SHP77 treated with DMSO at 0.1 percent for 48 hours (cell line): ENCODE measurements around the gene METTL6.
"Not testable (repeated sequence)": the region's sequence is repeated elsewhere in the genome, so short reads cannot be mapped to it uniquely, and the experiment has no call there.

Experiments
- DNase-seq: peaks from one replicate; lab custom pipeline; 2025; lab: John Stamatoyannopoulos, UW

METTL6 gene

DNA sequence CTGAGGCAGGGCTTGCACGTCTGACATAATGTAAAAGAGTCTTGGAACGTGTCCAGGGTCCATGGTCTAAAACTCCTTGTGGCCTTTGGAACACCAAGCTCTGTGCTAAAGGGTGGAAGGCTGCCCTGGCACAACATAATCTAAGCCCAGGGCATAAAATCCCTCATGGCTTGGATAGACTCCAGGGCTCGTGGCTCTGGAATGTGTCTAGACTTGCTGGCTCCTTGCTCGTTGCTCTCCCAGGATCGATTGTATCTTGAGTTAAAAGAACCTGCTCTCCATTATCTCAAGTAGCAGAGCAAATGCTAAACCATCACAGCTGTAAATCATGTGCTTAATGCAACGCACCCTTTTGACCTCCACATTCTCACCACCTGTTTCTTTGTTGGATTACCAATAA is 63.3 kb downstream of the METTL6 start:
- DNase-seq = not testable (repeated sequence)

DNA sequence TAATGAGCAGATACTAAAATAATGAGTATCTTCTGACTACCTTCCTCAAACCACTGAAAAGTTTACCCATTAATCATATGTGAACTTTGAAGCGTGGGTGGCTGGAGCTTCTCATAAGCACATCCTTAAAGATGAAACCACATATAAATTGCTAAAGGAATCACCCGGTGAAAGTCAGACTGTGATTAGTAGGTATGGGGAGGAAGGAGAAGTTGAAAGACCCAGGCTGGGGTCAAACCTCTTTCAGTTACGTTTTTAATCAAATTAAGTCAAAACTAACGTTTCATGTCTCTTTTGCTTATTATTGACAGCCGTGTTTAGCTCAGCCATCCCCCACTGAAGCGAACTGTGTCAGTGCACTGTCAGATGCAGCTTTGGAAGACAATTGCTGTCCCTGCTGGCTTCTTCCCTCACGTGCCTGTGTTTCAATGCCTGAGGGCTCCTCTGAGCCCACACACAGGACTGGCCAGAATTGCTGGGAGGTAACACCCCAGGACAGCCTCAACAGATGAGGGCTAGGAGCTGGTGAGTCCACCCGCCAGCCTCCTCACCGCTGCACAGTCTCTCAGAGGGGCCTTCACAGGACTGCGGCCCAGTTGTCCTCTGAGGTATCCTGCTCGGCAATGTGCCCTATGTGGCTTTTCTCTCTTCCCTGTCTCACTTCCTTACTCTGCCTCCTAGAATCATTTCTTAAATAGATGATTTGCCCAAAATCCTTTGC is 65.7 kb downstream of the METTL6 start:
- DNase-seq = no peak

DNA sequence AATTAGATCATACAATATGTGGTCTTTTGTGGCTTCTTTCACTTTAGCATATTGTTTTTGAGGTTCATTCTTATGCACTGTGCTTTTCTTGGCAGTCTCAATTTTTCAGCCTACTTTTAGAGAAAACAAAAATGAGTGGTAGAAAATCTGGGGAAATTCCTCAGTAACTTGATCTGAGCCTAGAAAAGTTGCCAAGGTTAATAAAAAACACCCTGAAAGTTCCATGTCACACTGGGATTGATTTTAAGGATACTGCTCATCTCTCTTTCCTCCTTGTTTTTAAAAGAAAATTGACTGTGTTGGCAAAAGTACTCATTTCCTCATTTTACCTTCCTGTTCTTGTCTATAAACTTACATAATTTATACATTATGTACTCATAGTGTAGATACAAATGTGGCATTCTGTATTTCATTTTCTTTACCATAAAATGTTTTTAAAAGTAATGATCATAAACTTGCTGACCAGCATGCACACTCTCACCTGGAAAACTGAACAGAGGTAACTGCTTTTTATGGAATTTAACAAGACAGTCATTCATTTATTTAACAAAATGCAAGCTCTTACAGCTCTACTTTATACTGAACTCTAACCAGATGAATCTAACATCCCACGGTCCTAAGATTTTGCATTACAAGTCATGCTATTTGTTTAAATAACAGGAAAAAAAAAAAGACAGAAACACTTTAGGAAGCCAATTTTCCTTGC is 66.4 kb downstream of the METTL6 start:
- DNase-seq = no peak
